C4-2B (cell line): ENCODE measurements around the gene RIN3.

ENCODE experiments used
- ZFX ChIP-seq: fragments of 450-650 bp; IDR thresholded peaks from 2 replicates; pipeline ENCODE4 v1.6.1; 2017
- TF ChIP-seq, protein P1 (sequence below): fragments of 450-650 bp; conservative IDR thresholded peaks from 2 replicates; pipeline ENCODE4 v1.5.1; 2017; ENCODE audit warnings: mild to moderate bottlenecking

DNA sequence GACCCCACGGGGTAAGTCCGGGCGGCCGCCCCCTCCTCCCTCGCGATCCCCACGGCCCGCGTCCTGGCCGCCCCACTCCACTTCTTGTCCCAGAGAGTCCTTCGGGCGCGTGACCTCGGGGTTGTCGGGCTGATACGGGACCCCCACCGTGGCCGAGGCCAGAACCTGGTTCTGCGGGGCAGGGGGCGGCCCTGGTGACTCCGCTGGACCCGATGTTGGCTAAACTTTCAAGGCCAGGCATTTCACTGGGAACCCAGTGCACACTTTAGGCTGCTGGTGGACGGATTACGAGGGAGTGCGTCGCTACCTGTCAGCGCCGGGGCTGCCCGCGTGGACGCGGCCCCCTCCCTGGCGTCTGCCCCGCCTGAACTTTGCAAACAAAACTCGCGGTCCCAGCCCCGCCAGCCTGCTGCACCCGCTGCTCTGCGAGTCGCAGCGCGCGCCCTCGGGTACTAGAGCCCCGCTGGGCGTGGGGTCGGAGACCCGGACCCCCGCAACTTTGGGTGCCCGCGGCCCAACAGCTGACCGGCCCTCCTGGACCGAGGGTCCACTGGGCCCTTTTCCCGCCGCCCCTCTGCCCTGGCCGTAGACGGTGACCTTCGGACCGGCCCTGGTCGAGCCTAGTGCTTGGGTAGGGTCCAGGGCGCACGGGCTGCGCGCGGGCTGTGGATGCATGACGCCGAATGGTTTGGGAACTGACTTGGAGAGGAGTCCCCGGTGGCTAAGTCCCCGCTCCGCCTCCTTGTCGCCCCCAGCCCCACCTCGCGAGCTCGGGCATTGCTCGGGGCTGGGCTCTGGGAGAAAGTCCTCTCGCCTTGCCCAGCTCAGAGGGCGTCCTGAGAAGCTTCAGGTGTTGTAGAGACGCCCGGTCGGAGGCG is 624 bp downstream of the RIN3 start:
- TF ChIP-seq, protein P1, sequence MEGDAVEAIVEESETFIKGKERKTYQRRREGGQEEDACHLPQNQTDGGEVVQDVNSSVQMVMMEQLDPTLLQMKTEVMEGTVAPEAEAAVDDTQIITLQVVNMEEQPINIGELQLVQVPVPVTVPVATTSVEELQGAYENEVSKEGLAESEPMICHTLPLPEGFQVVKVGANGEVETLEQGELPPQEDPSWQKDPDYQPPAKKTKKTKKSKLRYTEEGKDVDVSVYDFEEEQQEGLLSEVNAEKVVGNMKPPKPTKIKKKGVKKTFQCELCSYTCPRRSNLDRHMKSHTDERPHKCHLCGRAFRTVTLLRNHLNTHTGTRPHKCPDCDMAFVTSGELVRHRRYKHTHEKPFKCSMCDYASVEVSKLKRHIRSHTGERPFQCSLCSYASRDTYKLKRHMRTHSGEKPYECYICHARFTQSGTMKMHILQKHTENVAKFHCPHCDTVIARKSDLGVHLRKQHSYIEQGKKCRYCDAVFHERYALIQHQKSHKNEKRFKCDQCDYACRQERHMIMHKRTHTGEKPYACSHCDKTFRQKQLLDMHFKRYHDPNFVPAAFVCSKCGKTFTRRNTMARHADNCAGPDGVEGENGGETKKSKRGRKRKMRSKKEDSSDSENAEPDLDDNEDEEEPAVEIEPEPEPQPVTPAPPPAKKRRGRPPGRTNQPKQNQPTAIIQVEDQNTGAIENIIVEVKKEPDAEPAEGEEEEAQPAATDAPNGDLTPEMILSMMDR = no peak
- no peak for TF ChIP-seq ZFX
